A549 (cell line): ENCODE measurements around the gene ATF5. TPM values are rescaled to one million over a fixed set of nuclear protein-coding genes. Genes with fewer than 3 reads are reported as not detected.

Experiments
- ATAC-seq, 2 experiments: fragments of 200-7000 bp in 1 of 2; fragments of >200 bp in 1 of 2; cut with Nextera tagmentation in 1 of 2; cut with Tn5 transposase in 1 of 2; 3 replicates each; pipeline versions ENCODE4 v1.8.0 to v1.9.1; 2018 to 2020; ENCODE audit warnings: mild to moderate bottlenecking in 1 of 2, moderate library complexity in 1 of 2
- CTCF ChIA-PET: fragments of 300-600 bp; sonication (Branson Sonifier 250); formaldehyde crosslinking; extraction: SDS; loops from one replicate; lab custom pipeline; 2021; ENCODE audit warnings: antibody characterized with exemption, inconsistent platforms; lab: Yijun Ruan, JAX
- POLR2A ChIA-PET: fragments of 350-600 bp; formaldehyde crosslinking; extraction: SDS; loops from one replicate; lab custom pipeline; 2021; ENCODE audit warnings: antibody characterized with exemption, inconsistent platforms; lab: Yijun Ruan, JAX
- DNase-seq, 2 experiments: peaks; one replicate each; pipeline versions ENCODE4 v3.0.0 to v3.0.0-alpha.2; 2011 to 2016; ENCODE audit warnings: low read depth in 1 of 2, low spot score in 1 of 2
- FAIRE-seq: peaks from 2 replicates; lab custom pipeline; 2011; peaks lifted over from hg19 to GRCh38; lab: Jason Lieb, UNC
- H3K27ac ChIP-seq, 2 experiments: fragments of >200 bp; sonication (Bioruptor Twin); formaldehyde crosslinking; 3 replicates each; pipeline ENCODE4 v1.5.1; 2016 to 2017
- H3K4me1 ChIP-seq: fragments of >200 bp; sonication (Bioruptor Twin); formaldehyde crosslinking; 3 replicates; pipeline ENCODE4 v1.6.1; 2016
- H3K4me2 ChIP-seq: fragments of >200 bp; sonication (Bioruptor Twin); formaldehyde crosslinking; 3 replicates; pipeline ENCODE4 v1.6.1; 2016
- H3K4me3 ChIP-seq: fragments of >200 bp; sonication (Bioruptor Twin); formaldehyde crosslinking; 3 replicates; pipeline ENCODE4 v1.5.1; 2016
- H3K9me3 ChIP-seq: fragments of >200 bp; sonication (Bioruptor Twin); formaldehyde crosslinking; 3 replicates; pipeline ENCODE4 v1.6.1; 2016
- BCL3 ChIP-seq: fragments of >200 bp; sonication (Bioruptor Twin); formaldehyde crosslinking; IDR thresholded peaks from 3 replicates; pipeline ENCODE4 v1.6.1; 2016
- CHD2 ChIP-seq: fragments of 150-350 bp; IDR thresholded peaks from 2 replicates; pipeline ENCODE4 v1.6.1; 2014; ENCODE audit warnings: low read length; ENCODE audit not compliant: partially characterized antibody
- CTCF ChIP-seq: fragments of >200 bp; sonication (Bioruptor Twin); formaldehyde crosslinking; IDR thresholded peaks from 3 replicates; pipeline ENCODE4 v1.5.1; 2016
- EP300 ChIP-seq, 2 experiments: fragments of >200 bp; sonication (Bioruptor Twin); formaldehyde crosslinking; IDR thresholded peaks; 2 replicates in 1 of 2; 3 replicates in 1 of 2; pipeline ENCODE4 v1.6.1; 2016 to 2017
- ESRRA ChIP-seq: fragments of 150-350 bp; IDR thresholded peaks from 2 replicates; pipeline ENCODE4 v1.6.1; 2014; ENCODE audit warnings: mild to moderate bottlenecking, low read length, borderline replicate concordance
- GATA3 ChIP-seq: IDR thresholded peaks from 2 replicates; pipeline ENCODE4 v1.6.1; 2012; ENCODE audit warnings: borderline replicate concordance
- HEYL ChIP-seq: fragments of 250-450 bp; sonication (Bioruptor Pico); IDR thresholded peaks from 2 replicates; pipeline ENCODE4 v1.8.0; 2021; ENCODE audit warnings: mild to moderate bottlenecking, moderate library complexity
- HOXA7 ChIP-seq: fragments of 250-450 bp; sonication (Bioruptor Pico); IDR thresholded peaks from 2 replicates; pipeline ENCODE4 v1.5.0; 2020; ENCODE audit warnings: mild to moderate bottlenecking, moderate library complexity
- HOXB13 ChIP-seq: fragments of 250-450 bp; sonication (Bioruptor Pico); IDR thresholded peaks from 2 replicates; pipeline ENCODE4 v1.5.0; 2020; ENCODE audit warnings: low read depth, mild to moderate bottlenecking, moderate library complexity
- JUN ChIP-seq, 2 experiments: fragments of >200 bp; sonication (Bioruptor Twin); formaldehyde crosslinking; IDR thresholded peaks; 2 replicates in 1 of 2; 3 replicates in 1 of 2; pipeline ENCODE4 v1.6.1; 2016 to 2017
- MYC ChIP-seq: IDR thresholded peaks from 2 replicates; pipeline ENCODE4 v1.6.1; 2012; ENCODE audit warnings: mild to moderate bottlenecking, inconsistent platforms, low read length, improper control_type of control experiment, borderline replicate concordance
- NPAS2 ChIP-seq: fragments of 250-450 bp; sonication (Bioruptor Pico); IDR thresholded peaks from 2 replicates; pipeline ENCODE4 v1.8.0; 2022; ENCODE audit warnings: mild to moderate bottlenecking, moderate library complexity, borderline replicate concordance
- NR3C1 ChIP-seq: fragments of >200 bp; sonication (Bioruptor Twin); formaldehyde crosslinking; IDR thresholded peaks from 3 replicates; pipeline ENCODE4 v1.6.1; 2017
- PBX3 ChIP-seq: IDR thresholded peaks from 2 replicates; pipeline ENCODE4 v1.6.1; 2012
- RAD21 ChIP-seq, 2 experiments: fragments of >200 bp in 1 of 2; sonication (Bioruptor Twin) in 1 of 2; formaldehyde crosslinking in 1 of 2; IDR thresholded peaks in 1 of 2; conservative IDR thresholded peaks in 1 of 2; 2 replicates in 1 of 2; 3 replicates in 1 of 2; pipeline ENCODE4 v1.6.1; 2012 to 2018; ENCODE audit warnings: inconsistent platforms in 1 of 2
- SREBF2 ChIP-seq: fragments of 450-650 bp; IDR thresholded peaks from 2 replicates; pipeline ENCODE4 v1.6.1; 2014; ENCODE audit warnings: mild to moderate bottlenecking, moderate library complexity
- USF2 ChIP-seq: fragments of 450-650 bp; IDR thresholded peaks from 2 replicates; pipeline ENCODE4 v1.6.1; 2014; ENCODE audit warnings: antibody characterized with exemption
- WGBS: methylation state at CpG from one replicate; pipeline ENCODE4 v1.1.6; 2017; ENCODE audit errors: missing lambda C conversion rate; 5-methylcytosine and 5-hydroxymethylcytosine counted together
- polyA plus RNA-seq, 4 experiments: library from polyadenylated mRNA; depleted of rRNA in 3 of 4; stranded (reverse); fragments of >200 nt; fragmentation: RNase III in 1 of 4; extraction: RNeasy Plus Mini Kit Qiagen cat#74134 plus additional on column Dnase treatment in 1 of 4; gene quantifications; 2 replicates in 3 of 4; 3 replicates in 1 of 4; pipeline ENCODE4 v1.2.3, GENCODE V29; 2011 to 2017

The ATF5 gene
- polyA plus RNA-seq, 2 of the 4 experiments (the other 2 are of a cell fraction): 12.9 to 42.8 TPM

GRCh38 chr19:49915271-49915670 is 13.7 kb upstream of the ATF5 start:
- POLR2A ChIA-PET: no interaction called here
- 93% methylated on average over 6 of the region's 6 CpGs for WGBS
- DNase-seq: no peak
- Histone ChIP-seq H3K4me2 (no peak overlapping the region), H3K4me1 (no peaks in the 10 kb centered on the region), H3K27ac (no peak overlapping the region), H3K9me3 (no peaks in the 10 kb centered on the region)
- no peak for FAIRE-seq
- CTCF ChIA-PET: interaction anchor here (0.5 to 4.0 kb wide), 7 partner anchors 10 to 83 kb away, joined by 3 to 20 read pairs (median 4); no protein-coding TSS in a partner anchor
- 0 out of 6 replicates have a peak, but pooled peaks of 1 of the 2 experiments have one; percentile 14 for ATAC-seq
- no peak for TF ChIP-seq SREBF2
- TF ChIP-seq HOXB13 (CRISPR knock-in tag): no peak
- TF ChIP-seq HOXA7: no peak
- TF ChIP-seq ESRRA: no peak
- no peak for TF ChIP-seq JUN (IDR thresholded peaks at IDR 0.05)
- no peak for TF ChIP-seq BCL3
- no peak for TF ChIP-seq MYC
- TF ChIP-seq PBX3: no peak
- TF ChIP-seq EP300 (IDR thresholded peaks at IDR 0.05): no peak
- no peak for TF ChIP-seq NR3C1
- no peak for TF ChIP-seq GATA3
- TF ChIP-seq, all 56 proteins: peak for 0
- no peak overlapping the region for H3K4me3 ChIP-seq

GRCh38 chr19:49916839-49917733 is 11.9 kb upstream of the ATF5 start:
- TF ChIP-seq CTCF: peak; percentile 23; the same call in 1 of the 3 replicates
- peak in 1 of 2 experiments; percentile 28; a peak in 1 of 5 replicates for TF ChIP-seq RAD21 (conservative IDR thresholded peaks at IDR 0.05 in 1 of 2, IDR thresholded peaks at IDR 0.05 in 1 of 2)
- TF ChIP-seq USF2: no peak
- TF ChIP-seq HEYL (CRISPR knock-in tag): no peak
- TF ChIP-seq NPAS2 (CRISPR knock-in tag): no peak
- TF ChIP-seq CHD2: no peak
- ChIA-PET POLR2A (interaction anchor here (0.6 to 3.8 kb wide), 2 partner anchors 12 to 13 kb away, joined by 4 to 22 read pairs; partner anchors contain the start of genes ATF5 and NUP62), CTCF (interaction anchor here (0.6 to 1.6 kb wide), 7 partner anchors 9 to 22 kb away, joined by 3 to 4 read pairs (median 3); no protein-coding TSS in a partner anchor)
- no peaks in the 10 kb centered on the region for H3K9me3 ChIP-seq
- H3K4me3 ChIP-seq: no peak overlapping the region
- DNase-seq (no peak), FAIRE-seq (peak; percentile 56), ATAC-seq (peak; percentile 25 to 42; a peak in 3 of 6 replicates)
- no peak overlapping the region for H3K27ac ChIP-seq
- no peak overlapping the region for H3K4me2 ChIP-seq
- no peaks in the 10 kb centered on the region for H3K4me1 ChIP-seq
- 90% methylated on average over 21 of the region's 21 CpGs for WGBS
